DND-41 (cell line): ENCODE data around the gene KIF20A.

Source experiments
- EZH2 ChIP-seq: IDR thresholded peaks from 3 replicates; pipeline ENCODE4 v1.6.1; 2012; ENCODE audit warnings: borderline replicate concordance, low read depth, mild to moderate bottlenecking, moderate library complexity, low read length, inconsistent platforms; ENCODE audit not compliant: severe bottlenecking
- TF ChIP-seq, protein P1 (sequence below): IDR thresholded peaks from 2 replicates; pipeline ENCODE4 v1.5.1; 2012; ENCODE audit warnings: borderline replicate concordance, low read length, moderate library complexity, mild to moderate bottlenecking; ENCODE audit not compliant: poor library complexity, severe bottlenecking; ENCODE audit errors: extremely low read depth

DNA sequence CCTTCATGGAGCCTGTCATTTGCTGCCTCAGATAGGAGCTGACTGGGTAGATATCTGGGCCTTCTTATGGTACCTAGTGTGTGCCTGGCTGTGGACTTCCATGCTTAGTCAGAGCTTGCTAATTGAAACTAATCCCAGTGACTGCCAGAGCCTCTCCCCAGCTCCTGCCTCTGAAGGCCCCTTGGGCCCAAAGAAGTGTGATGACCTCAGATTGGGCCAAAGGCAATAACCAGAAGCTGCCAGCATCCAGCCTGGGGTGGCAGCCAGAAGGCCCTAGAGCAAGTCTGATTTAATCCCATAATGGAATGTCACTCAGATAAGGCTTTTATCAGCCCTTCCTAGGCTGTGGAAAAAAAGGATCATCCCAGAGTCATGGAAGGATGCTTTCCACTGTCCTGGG, 51.3 kb downstream of the KIF20A start:
- TF ChIP-seq, protein P1, sequence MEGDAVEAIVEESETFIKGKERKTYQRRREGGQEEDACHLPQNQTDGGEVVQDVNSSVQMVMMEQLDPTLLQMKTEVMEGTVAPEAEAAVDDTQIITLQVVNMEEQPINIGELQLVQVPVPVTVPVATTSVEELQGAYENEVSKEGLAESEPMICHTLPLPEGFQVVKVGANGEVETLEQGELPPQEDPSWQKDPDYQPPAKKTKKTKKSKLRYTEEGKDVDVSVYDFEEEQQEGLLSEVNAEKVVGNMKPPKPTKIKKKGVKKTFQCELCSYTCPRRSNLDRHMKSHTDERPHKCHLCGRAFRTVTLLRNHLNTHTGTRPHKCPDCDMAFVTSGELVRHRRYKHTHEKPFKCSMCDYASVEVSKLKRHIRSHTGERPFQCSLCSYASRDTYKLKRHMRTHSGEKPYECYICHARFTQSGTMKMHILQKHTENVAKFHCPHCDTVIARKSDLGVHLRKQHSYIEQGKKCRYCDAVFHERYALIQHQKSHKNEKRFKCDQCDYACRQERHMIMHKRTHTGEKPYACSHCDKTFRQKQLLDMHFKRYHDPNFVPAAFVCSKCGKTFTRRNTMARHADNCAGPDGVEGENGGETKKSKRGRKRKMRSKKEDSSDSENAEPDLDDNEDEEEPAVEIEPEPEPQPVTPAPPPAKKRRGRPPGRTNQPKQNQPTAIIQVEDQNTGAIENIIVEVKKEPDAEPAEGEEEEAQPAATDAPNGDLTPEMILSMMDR, result no peak
- no peak for TF ChIP-seq EZH2
